A549 (cell line): Measurements from ENCODE around the gene CHST11.
A peak's percentile ranks its signal among the peaks of the same experiment; 100 is the strongest.

Experiments
- CEBPB ChIP-seq, 2 experiments: fragments of >200 bp in 1 of 2; sonication (Bioruptor Twin) in 1 of 2; formaldehyde crosslinking in 1 of 2; IDR thresholded peaks; 2 replicates each; pipeline ENCODE4 v1.6.1; 2012 to 2016
- EP300 ChIP-seq, 2 experiments: fragments of >200 bp; sonication (Bioruptor Twin); formaldehyde crosslinking; IDR thresholded peaks; 2 replicates in 1 of 2; 3 replicates in 1 of 2; pipeline ENCODE4 v1.6.1; 2016 to 2017
- ESRRA ChIP-seq: fragments of 150-350 bp; IDR thresholded peaks from 2 replicates; pipeline ENCODE4 v1.6.1; 2014; ENCODE audit warnings: mild to moderate bottlenecking, low read length, borderline replicate concordance
- HOXB13 ChIP-seq: fragments of 250-450 bp; sonication (Bioruptor Pico); IDR thresholded peaks from 2 replicates; pipeline ENCODE4 v1.5.0; 2020; ENCODE audit warnings: low read depth, mild to moderate bottlenecking, moderate library complexity
- MYC ChIP-seq: IDR thresholded peaks from 2 replicates; pipeline ENCODE4 v1.6.1; 2012; ENCODE audit warnings: mild to moderate bottlenecking, inconsistent platforms, low read length, improper control_type of control experiment, borderline replicate concordance
- POLR2A ChIP-seq: IDR thresholded peaks from 2 replicates; pipeline ENCODE4 v1.6.1; 2012; ENCODE audit warnings: mild to moderate bottlenecking, low read length
- RAD21 ChIP-seq, 2 experiments: fragments of >200 bp in 1 of 2; sonication (Bioruptor Twin) in 1 of 2; formaldehyde crosslinking in 1 of 2; IDR thresholded peaks in 1 of 2; conservative IDR thresholded peaks in 1 of 2; 2 replicates in 1 of 2; 3 replicates in 1 of 2; pipeline ENCODE4 v1.6.1; 2012 to 2018; ENCODE audit warnings: inconsistent platforms in 1 of 2
- RNF2 ChIP-seq: fragments of 200-600 bp; sonication (generic); IDR thresholded peaks from 2 replicates; pipeline ENCODE4 v1.6.1; 2016; ENCODE audit warnings: low read depth, mild to moderate bottlenecking, antibody characterized with exemption, moderate library complexity, borderline replicate concordance
- TF ChIP-seq, protein P1 (sequence below): IDR thresholded peaks from 2 replicates; pipeline ENCODE4 v1.6.1; 2012
- TF ChIP-seq, protein P2 (sequence below): fragments of >200 bp; sonication (Bioruptor Twin); formaldehyde crosslinking; IDR thresholded peaks from 3 replicates; pipeline ENCODE4 v1.5.1; 2016
- TF ChIP-seq, protein P3 (sequence below): IDR thresholded peaks from 2 replicates; pipeline ENCODE4 v1.6.1; 2012; ENCODE audit warnings: low read depth, borderline replicate concordance

DNA sequence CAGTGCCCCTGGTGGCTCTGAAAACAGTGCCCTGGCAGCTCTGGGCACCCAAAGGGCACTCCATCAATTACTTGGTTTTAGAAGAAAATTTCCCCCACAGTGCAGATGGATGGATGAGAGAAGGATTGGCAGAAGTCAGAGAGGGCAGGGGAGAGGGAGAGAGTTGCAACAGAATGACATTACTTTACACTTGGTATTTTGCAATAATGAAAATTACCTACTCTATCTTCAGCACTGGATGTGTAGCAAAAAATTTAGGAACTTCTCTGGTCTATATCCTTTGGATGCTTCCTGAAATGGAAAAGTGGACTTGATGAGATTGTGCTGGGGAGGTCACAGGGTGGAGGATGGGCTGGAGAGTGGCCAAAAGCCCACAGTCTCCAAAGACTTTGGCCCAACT lies 193.2 kb downstream of the CHST11 start:
- TF ChIP-seq, protein P1, sequence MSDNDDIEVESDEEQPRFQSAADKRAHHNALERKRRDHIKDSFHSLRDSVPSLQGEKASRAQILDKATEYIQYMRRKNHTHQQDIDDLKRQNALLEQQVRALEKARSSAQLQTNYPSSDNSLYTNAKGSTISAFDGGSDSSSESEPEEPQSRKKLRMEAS = no peak
- peak; percentile 26 to 43; a peak in 1 of 4 replicates for TF ChIP-seq CEBPB (IDR thresholded peaks at IDR 0.05)
- TF ChIP-seq EP300 (IDR thresholded peaks at IDR 0.05) = no peak
- TF ChIP-seq, protein P2, sequence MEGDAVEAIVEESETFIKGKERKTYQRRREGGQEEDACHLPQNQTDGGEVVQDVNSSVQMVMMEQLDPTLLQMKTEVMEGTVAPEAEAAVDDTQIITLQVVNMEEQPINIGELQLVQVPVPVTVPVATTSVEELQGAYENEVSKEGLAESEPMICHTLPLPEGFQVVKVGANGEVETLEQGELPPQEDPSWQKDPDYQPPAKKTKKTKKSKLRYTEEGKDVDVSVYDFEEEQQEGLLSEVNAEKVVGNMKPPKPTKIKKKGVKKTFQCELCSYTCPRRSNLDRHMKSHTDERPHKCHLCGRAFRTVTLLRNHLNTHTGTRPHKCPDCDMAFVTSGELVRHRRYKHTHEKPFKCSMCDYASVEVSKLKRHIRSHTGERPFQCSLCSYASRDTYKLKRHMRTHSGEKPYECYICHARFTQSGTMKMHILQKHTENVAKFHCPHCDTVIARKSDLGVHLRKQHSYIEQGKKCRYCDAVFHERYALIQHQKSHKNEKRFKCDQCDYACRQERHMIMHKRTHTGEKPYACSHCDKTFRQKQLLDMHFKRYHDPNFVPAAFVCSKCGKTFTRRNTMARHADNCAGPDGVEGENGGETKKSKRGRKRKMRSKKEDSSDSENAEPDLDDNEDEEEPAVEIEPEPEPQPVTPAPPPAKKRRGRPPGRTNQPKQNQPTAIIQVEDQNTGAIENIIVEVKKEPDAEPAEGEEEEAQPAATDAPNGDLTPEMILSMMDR = no peak
- no peak for TF ChIP-seq ESRRA
- TF ChIP-seq RAD21 (conservative IDR thresholded peaks at IDR 0.05 in 1 of 2, IDR thresholded peaks at IDR 0.05 in 1 of 2) = no peak
- TF ChIP-seq MYC = no peak
- no peak for TF ChIP-seq POLR2A
- no peak for TF ChIP-seq RNF2
- TF ChIP-seq HOXB13 (CRISPR knock-in tag) = no peak
- TF ChIP-seq, protein P3, sequence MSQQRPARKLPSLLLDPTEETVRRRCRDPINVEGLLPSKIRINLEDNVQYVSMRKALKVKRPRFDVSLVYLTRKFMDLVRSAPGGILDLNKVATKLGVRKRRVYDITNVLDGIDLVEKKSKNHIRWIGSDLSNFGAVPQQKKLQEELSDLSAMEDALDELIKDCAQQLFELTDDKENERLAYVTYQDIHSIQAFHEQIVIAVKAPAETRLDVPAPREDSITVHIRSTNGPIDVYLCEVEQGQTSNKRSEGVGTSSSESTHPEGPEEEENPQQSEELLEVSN = no peak
